Measurements from ENCODE around the gene LPP.

DNA sequence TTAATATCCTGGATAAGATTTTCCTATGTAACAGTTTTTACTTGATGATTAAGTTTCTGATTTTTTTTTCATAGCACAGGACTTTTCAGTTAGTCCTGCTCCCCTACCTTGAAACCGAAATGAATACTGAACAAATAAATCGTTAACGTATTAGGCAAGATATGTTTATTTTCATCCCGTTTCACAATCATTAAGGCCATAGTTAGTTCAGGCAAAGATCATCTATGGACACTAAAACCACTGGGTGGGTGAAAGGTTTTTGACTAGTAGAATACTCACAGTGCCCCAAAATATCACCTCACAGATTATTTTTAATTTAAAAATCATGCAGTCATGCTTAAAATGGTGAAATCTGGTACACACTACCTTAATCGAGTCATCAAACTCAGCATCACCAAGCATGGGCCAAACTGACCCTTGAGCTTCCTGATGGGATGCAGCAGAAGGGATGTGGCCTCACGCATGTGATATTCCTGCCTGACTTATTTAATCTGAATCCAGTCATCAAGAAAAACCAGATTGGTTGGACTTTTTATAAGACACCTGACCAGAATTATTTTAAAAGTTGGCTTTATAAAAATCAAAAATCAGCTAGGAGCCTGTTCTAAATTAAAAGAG, 365.0 kb downstream of the LPP start:
- TF ChIP-seq, protein P1, sequence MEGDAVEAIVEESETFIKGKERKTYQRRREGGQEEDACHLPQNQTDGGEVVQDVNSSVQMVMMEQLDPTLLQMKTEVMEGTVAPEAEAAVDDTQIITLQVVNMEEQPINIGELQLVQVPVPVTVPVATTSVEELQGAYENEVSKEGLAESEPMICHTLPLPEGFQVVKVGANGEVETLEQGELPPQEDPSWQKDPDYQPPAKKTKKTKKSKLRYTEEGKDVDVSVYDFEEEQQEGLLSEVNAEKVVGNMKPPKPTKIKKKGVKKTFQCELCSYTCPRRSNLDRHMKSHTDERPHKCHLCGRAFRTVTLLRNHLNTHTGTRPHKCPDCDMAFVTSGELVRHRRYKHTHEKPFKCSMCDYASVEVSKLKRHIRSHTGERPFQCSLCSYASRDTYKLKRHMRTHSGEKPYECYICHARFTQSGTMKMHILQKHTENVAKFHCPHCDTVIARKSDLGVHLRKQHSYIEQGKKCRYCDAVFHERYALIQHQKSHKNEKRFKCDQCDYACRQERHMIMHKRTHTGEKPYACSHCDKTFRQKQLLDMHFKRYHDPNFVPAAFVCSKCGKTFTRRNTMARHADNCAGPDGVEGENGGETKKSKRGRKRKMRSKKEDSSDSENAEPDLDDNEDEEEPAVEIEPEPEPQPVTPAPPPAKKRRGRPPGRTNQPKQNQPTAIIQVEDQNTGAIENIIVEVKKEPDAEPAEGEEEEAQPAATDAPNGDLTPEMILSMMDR (IDR thresholded peaks at IDR 0.05), result no peak
- TF ChIP-seq POLR2A (IDR thresholded peaks at IDR 0.05) (no peak), EP300 (IDR thresholded peaks at IDR 0.05) (no peak)

Data from ovary (tissue), 3 donors.